ENCODE measurements around the gene ABHD1.
A peak's percentile ranks its signal among the peaks of the same experiment; 100 is the strongest.
"Not testable (repeated sequence)": the region's sequence is repeated elsewhere in the genome, so short reads cannot be mapped to it uniquely, and the experiment has no call there.

ABHD1 gene

DNA sequence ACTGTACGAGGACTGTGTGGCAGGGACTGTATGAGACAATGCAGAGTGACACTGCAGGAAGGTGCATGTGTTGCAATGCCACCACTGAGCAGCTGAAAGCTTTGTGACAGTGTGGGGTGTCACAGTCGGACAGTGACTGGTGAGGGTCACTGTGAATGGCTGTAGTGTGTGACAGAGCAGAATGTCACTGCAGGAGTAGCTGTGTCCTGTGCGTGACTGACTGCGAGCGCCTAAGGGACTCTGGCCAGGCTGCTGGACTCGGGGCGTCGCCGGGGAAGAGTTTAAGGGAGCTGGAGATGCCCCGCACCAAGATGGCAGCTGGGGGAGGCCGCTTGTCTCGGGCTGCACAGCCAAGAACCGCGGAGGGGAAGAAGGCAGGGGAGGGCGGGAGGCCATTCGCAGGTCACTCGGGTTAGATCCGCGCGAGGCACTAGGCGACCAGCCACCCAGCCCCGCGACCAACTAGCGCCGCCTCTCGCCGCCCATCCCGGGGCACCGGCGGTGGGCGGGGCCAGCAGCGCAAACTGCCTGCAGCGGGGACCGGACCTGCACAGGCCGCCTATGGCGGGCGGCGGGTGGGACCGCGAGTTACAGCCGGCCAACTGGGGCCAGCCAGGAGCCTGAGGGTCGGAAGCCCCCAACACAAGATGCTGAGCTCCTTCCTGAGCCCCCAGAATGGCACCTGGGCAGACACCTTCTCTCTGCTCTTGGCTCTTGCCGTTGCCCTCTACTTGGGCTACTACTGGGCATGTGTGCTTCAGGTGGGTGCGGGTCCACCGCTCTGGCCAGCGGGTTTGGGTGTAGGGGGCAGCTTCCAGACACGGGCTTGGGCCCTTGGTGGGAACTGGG, at the start of gene ABHD1:
TSS of gene ABHD1 (plus strand) at position 514 of the 849 bp plus-strand sequence. CDS start at position 648, 134 bp downstream.
- peak; percentile 60 for DNase-seq (ENCODE audit: low spot score)

DNA sequence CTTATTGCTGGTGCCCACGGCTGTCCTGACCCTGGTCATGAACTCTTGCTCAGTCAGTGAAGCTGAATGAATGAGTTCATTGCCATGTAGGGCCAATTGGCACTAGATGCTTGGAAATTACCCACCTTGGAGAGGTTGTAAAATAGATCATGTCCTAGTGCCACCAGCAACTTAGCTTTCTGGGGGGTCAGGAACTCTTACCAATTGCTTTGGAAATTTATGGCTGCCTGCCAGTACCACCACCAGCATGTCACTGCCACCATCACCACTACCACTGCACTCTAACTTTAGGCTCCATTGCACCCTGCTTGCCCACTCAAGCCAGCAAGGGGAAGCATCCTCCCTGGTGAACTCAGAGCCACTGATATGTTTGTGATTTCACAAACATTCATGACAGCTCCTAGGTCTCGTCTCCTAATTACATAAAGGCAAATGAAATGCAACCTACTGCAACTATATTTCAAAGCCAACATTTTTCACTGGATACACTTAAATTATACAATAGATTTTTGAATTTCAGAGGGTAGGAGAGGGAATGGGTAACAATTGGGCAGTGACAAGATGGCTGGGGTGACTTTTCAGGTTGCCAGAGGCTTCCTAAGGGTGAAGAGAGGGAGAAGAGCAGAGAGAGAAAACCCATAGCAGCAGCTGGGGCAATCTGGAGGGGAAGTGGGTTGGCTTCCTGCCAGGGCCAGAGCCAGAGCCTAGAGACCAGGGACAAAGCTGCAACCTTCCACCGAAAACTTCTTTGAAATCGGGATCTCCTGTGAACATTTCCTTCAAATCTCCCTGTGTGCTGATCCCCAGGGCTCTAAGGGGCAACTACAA, 48.7 kb upstream of the ABHD1 start:
- no peak for DNase-seq (ENCODE audit: low spot score)

- not testable (repeated sequence) for DNase-seq (ENCODE audit: low spot score)
Observed at GRCh38 chr2:27075566-27075871, 48.1 kb upstream of the ABHD1 start.

GRCh38 chr2:27076323-27076722, 47.3 kb upstream of the ABHD1 start:
- DNase-seq (ENCODE audit: low spot score), result no peak

DNA sequence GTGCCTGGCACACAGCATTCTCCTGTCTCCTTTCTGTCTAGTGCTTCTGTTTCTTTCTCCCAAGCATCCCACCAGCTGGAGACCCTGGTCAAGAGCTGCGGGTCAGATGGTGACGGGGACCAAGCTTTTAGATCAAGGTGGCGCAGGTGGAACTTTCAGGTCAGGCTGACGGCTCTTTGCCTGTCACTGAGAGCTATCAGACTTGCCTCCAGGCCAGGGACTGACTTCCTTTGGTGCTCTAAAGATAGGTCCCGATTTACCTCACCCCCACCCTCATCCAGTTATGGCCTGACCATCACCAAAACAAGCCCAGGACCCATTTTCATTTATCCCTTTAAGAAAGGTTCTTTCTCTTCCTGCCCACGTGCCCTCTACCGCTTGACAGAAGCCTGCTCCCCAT, 46.4 kb upstream of the ABHD1 start:
- no peak for DNase-seq (ENCODE audit: low spot score)

- DNase-seq (ENCODE audit: low spot score), result peak; percentile 72
Observed at GRCh38 chr2:27078267-27079194, 45.1 kb upstream of the ABHD1 start, which contains the start of gene EMILIN1. EMILIN1 (plus strand) TSS chr2:27078615; CDS start chr2:27079066, 451 bp downstream.

DNA sequence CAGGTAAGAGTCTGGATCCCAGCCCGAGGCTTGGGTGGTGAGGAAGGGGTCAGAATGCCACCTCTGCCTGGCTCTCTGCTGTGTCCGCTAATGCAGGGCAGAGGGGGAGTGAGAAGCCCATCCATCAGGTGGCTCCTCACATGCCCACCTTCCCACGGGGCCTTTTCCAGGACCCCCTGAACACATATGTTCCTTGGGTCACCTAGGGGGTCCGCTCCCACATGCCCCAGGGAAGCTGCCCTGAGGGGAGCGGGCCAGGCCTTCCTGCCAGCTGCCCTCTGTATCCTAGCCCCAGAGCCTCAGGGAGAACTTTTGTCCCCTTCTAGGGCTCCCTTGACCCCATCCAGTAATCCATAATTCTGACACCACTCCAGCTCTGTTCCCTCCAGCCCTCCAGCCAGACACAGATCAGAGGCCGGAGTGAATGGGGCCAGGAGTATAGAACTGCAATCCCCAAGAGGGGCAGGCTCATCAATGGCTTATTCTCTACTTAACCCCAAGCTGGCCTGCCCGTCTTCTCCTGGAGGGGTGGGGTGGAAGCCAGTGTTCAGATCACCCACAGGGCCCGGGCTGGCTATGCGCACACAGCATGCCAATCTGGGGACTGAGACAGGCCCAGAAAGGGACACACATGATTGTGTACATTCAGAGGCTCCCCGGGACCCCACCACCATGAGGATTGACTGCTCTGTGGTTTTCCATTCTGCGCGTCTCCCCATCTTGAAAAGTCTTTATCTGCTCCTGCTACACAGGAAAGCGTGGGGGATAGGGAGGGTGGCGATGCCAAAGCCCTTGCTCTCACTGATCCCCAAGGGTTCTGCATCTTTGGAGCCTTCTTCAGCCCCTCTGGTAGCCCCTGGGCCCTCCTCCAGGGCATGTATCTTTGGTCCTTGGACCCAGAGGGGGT, 44.1 kb upstream of the ABHD1 start:
- DNase-seq (ENCODE audit: low spot score), result no peak

GRCh38 chr2:27080140-27080469, 43.5 kb upstream of the ABHD1 start:
- no peak for DNase-seq (ENCODE audit: low spot score)

DNA sequence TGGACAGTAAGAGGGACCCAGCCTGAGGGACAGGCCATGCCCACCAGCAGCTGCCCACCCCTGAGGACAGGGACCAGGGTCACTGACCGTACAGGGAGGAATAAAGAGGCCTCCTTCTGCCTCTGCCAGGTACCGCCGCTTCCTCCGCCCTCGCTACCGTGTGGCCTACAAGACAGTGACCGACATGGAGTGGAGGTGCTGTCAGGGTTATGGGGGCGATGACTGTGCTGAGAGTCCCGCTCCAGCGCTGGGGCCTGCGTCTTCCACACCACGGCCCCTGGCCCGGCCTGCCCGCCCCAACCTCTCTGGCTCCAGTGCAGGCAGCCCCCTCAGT, 43.0 kb upstream of the ABHD1 start:
- no peak for DNase-seq (ENCODE audit: low spot score)

- DNase-seq (ENCODE audit: low spot score), result no peak
Observed at GRCh38 chr2:27081984-27082772, 41.4 kb upstream of the ABHD1 start.

- no peak for DNase-seq (ENCODE audit: low spot score)
Observed at GRCh38 chr2:27082773-27083409, 40.7 kb upstream of the ABHD1 start.

DNA sequence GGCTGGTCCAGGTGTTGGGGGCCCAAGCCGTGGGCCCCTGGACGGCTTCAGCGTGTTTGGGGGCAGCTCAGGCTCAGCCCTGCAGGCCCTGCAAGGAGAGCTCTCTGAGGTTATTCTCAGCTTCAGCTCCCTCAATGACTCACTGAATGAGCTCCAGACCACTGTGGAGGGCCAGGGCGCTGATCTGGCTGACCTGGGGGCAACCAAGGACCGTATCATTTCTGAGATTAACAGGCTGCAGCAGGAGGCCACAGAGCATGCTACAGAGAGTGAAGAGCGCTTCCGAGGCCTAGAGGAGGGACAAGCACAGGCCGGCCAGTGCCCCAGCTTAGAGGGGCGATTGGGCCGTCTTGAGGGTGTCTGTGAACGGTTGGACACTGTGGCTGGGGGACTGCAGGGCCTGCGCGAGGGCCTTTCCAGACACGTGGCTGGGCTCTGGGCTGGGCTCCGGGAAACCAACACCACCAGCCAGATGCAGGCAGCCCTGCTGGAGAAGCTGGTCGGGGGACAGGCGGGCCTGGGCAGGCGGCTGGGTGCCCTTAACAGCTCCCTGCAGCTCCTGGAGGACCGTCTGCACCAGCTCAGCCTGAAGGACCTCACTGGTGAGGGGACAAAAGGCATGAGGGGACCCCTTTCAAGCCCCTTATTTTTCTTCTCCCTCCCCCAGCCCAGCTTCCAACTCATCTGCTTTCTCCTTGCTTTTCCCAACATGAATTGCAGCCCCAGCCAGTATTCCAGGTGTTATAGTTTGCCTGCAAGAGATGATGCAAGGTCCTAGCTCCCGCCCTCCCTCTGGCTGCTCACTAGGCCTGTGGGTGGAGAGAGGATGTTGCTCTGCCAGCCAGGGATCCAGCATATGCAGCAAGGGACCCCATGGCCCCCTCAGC, 40.0 kb upstream of the ABHD1 start:
- DNase-seq (ENCODE audit: low spot score), result no peak

DNA sequence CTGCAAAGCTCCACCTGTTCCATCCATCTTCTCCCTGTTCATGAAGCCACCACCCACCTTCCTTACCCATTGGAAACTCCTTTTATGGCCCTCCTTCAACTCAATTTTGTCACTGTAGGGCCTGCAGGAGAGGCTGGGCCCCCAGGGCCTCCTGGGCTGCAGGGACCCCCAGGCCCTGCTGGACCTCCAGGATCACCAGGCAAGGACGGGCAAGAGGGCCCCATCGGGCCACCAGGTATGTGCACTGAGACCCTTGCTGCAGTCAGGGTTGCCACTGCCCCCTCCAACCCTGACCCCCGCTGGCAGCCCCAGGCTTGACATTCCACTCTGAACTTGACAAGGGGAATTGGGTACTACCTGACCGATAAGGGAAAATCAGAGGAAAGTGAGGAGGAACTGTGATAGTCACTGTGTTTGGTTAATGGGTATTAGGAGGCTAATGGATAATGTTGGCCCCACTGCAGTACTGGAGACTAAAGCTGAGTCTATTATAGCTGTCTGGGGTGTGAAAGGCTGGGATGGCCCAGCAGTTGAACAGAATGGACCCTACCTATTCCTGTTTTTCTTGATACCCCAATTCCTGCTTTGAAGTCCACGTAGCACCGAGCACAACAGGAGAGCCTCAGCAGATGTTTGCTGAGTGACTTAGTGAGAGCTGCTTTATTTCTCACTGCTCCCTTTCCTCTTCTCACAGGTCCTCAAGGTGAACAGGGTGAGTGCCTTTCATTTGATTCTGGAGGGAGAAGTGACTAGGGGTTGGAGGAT, 39.1 kb upstream of the ABHD1 start:
- no peak for DNase-seq (ENCODE audit: low spot score)

DNA sequence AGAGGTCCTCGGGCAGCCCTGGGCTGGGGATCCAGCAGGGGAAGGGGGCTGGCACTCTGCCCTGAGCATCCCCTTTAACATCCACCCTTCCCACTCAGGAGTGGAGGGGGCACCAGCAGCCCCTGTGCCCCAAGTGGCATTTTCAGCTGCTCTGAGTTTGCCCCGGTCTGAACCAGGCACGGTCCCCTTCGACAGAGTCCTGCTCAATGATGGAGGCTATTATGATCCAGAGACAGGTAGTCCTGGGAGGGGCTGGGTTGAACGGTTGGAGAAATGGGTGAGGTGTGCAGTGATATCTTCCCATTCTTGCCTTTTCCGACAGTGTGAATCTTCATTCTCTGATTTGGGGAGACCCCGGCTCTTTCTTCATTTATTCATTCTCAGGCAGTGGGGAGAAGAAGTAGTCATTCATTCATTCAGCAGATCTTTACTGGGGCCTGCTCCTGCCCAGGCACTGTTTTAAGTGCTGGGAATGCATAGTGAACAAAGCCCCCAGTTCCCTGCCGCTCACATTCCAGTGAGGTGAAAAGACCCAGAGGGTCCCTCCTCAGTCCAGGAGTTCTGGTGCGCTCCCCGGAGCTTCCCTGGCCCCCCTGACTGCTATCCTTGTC, 38.4 kb upstream of the ABHD1 start:
- DNase-seq (ENCODE audit: low spot score), result no peak

DNA sequence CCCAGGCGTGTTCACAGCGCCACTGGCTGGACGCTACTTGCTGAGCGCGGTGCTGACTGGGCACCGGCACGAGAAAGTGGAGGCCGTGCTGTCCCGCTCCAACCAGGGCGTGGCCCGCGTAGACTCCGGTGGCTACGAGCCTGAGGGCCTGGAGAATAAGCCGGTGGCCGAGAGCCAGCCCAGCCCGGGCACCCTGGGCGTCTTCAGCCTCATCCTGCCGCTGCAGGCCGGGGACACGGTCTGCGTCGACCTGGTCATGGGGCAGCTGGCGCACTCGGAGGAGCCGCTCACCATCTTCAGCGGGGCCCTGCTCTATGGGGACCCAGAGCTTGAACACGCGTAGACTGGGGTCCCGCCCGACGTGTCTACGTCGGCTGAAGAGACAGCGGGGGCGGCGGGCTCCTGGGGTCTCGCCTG, 37.9 kb upstream of the ABHD1 start:
- peak; percentile 80 for DNase-seq (ENCODE audit: low spot score)

- DNase-seq (ENCODE audit: low spot score), result peak; percentile 92
Observed at GRCh38 chr2:27086090-27086723, 37.4 kb upstream of the ABHD1 start.

Data from pons (tissue), 1 donor.